GM12865 (cell line): ENCODE results near the gene RABGAP1.

Source experiments
- DNase-seq: peaks from one replicate; pipeline ENCODE4 v3.0.0; 2010; ENCODE audit warnings: low read depth
- H3K4me3 ChIP-seq: 2 replicates; pipeline ENCODE4 v1.5.1; 2011; ENCODE audit warnings: mild to moderate bottlenecking, low read depth, low read length, control low read depth
- CTCF ChIP-seq: IDR thresholded peaks from 2 replicates; pipeline ENCODE4 v1.5.1; 2011; ENCODE audit warnings: low read length, control low read depth, low read depth, inconsistent platforms; ENCODE audit not compliant: insufficient read depth; ENCODE audit errors: missing control alignments

The RABGAP1 gene

DNA sequence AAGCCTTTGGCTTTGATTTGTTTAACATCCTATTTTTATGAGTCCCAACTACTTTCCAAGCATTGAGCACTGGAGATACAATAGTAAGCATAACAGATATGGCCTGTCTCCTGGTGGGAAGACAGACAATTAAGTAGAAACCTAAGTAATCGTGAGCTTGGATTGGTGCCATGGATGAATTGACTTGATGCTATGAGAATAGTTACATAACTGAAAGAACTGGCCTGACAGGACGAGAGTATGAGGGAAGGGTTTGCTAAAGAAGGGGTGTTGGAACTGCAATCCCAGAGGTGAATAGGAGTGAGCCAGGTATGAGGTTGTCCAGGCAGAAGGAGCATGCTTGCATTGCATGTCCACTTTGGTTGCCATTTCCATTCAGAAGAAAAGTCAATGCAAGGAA, 145.1 kb downstream of the RABGAP1 start:
- TF ChIP-seq CTCF, result no peak
- H3K4me3 ChIP-seq, result no peak overlapping the region
- no peak for DNase-seq

GRCh38 chr9:123087359-123087888, 146.6 kb downstream of the RABGAP1 start:
- H3K4me3 ChIP-seq, result no peak overlapping the region
- no peak for DNase-seq
- TF ChIP-seq CTCF, result no peak

- no peak for TF ChIP-seq CTCF
- DNase-seq, result no peak
Measured at GRCh38 chr9:123089040-123089439, 148.2 kb downstream of the RABGAP1 start.

DNA sequence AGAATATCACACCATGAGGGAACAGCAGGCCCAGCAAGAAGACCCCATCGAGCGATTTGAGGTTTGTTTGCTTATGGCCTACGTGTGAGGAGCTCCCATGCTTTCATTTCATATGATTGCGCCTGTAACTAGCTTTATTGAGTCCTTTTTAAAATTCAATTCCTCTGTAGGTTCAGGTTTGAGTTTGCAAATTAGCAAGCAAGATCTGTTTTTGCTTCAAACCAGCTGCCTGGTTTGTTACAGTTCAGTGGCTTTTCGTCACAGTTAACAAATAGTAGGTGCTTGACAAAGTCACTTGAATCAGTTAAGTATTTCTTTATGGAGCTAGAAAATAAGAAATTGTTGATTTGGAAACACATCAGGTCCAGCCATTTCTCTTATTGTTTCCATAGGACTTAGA, 149.0 kb downstream of the RABGAP1 start:
- no peak overlapping the region for H3K4me3 ChIP-seq
- no peak for DNase-seq
- TF ChIP-seq CTCF, result no peak

More at GRCh38 chr9:123089040-123089439, 148.2 kb downstream of the RABGAP1 start:
- no peak overlapping the region for H3K4me3 ChIP-seq

GRCh38 chr9:123090198-123090896, 149.5 kb downstream of the RABGAP1 start:
- no peak for TF ChIP-seq CTCF
- no peak overlapping the region for H3K4me3 ChIP-seq

DNA sequence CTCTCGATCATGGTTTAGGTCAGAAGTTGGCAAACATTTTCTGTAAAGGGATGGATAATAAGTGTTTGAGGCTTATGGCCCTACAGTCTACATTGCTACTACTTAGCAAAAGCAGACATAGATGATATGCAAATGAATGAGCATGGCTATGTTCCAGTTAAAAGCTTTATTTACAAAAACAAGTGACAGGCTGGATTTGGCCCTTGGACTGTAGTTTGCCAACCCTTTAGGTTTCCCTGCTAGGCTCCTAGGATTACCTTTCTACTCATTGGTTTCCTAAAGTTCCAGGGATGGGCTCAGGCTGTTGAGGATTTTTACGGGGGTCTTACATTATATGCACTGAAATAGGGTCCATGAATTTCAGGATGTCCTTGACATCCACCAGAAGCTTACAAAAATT, 150.1 kb downstream of the RABGAP1 start:
- no peak for DNase-seq
- TF ChIP-seq CTCF, result no peak
- no peak overlapping the region for H3K4me3 ChIP-seq

More at GRCh38 chr9:123090198-123090896, 149.5 kb downstream of the RABGAP1 start:
- DNase-seq, result no peak

GRCh38 chr9:123091459-123091858, 150.6 kb downstream of the RABGAP1 start:
- TF ChIP-seq CTCF, result no peak
- H3K4me3 ChIP-seq, result no peak overlapping the region
- no peak for DNase-seq
